A549 (cell line): Measurements from ENCODE around the gene SASH1. TPM values are rescaled to one million over a fixed set of nuclear protein-coding genes. Genes with fewer than 3 reads are reported as not detected.

Experiments
- ATAC-seq, 2 experiments: fragments of 200-7000 bp in 1 of 2; fragments of >200 bp in 1 of 2; cut with Nextera tagmentation in 1 of 2; cut with Tn5 transposase in 1 of 2; 3 replicates each; pipeline versions ENCODE4 v1.8.0 to v1.9.1; 2018 to 2020; ENCODE audit warnings: mild to moderate bottlenecking in 1 of 2, moderate library complexity in 1 of 2
- CTCF ChIA-PET: fragments of 300-600 bp; sonication (Branson Sonifier 250); formaldehyde crosslinking; extraction: SDS; loops from one replicate; lab custom pipeline; 2021; ENCODE audit warnings: antibody characterized with exemption, inconsistent platforms; lab: Yijun Ruan, JAX
- POLR2A ChIA-PET: fragments of 350-600 bp; formaldehyde crosslinking; extraction: SDS; loops from one replicate; lab custom pipeline; 2021; ENCODE audit warnings: antibody characterized with exemption, inconsistent platforms; lab: Yijun Ruan, JAX
- DNase-seq, 2 experiments: peaks; one replicate each; pipeline versions ENCODE4 v3.0.0 to v3.0.0-alpha.2; 2011 to 2016; ENCODE audit warnings: low read depth in 1 of 2, low spot score in 1 of 2
- FAIRE-seq: peaks from 2 replicates; lab custom pipeline; 2011; peaks lifted over from hg19 to GRCh38; lab: Jason Lieb, UNC
- H3K27ac ChIP-seq, 2 experiments: fragments of >200 bp; sonication (Bioruptor Twin); formaldehyde crosslinking; 3 replicates each; pipeline ENCODE4 v1.5.1; 2016 to 2017
- H3K4me1 ChIP-seq: fragments of >200 bp; sonication (Bioruptor Twin); formaldehyde crosslinking; 3 replicates; pipeline ENCODE4 v1.6.1; 2016
- H3K4me2 ChIP-seq: fragments of >200 bp; sonication (Bioruptor Twin); formaldehyde crosslinking; 3 replicates; pipeline ENCODE4 v1.6.1; 2016
- H3K4me3 ChIP-seq: fragments of >200 bp; sonication (Bioruptor Twin); formaldehyde crosslinking; 3 replicates; pipeline ENCODE4 v1.5.1; 2016
- H3K9me3 ChIP-seq: fragments of >200 bp; sonication (Bioruptor Twin); formaldehyde crosslinking; 3 replicates; pipeline ENCODE4 v1.6.1; 2016
- CBX2 ChIP-seq: fragments of 200-600 bp; sonication (generic); IDR thresholded peaks from 2 replicates; pipeline ENCODE4 v1.6.1; 2016; ENCODE audit warnings: low read depth, mild to moderate bottlenecking, borderline replicate concordance
- CBX8 ChIP-seq: fragments of 200-600 bp; sonication (generic); IDR thresholded peaks from 2 replicates; pipeline ENCODE4 v1.6.1; 2016
- CHD2 ChIP-seq: fragments of 150-350 bp; IDR thresholded peaks from 2 replicates; pipeline ENCODE4 v1.6.1; 2014; ENCODE audit warnings: low read length; ENCODE audit not compliant: partially characterized antibody
- EP300 ChIP-seq, 2 experiments: fragments of >200 bp; sonication (Bioruptor Twin); formaldehyde crosslinking; IDR thresholded peaks; 2 replicates in 1 of 2; 3 replicates in 1 of 2; pipeline ENCODE4 v1.6.1; 2016 to 2017
- FOSL2 ChIP-seq, 2 experiments: fragments of 450-650 bp in 1 of 2; fragments of >200 bp in 1 of 2; sonication (Bioruptor Twin) in 1 of 2; formaldehyde crosslinking; IDR thresholded peaks; 2 replicates each; pipeline versions ENCODE4 v1.5.0 to v1.6.1; 2016 to 2020; ENCODE audit warnings: mild to moderate bottlenecking in 1 of 2, moderate library complexity in 1 of 2
- HEYL ChIP-seq: fragments of 250-450 bp; sonication (Bioruptor Pico); IDR thresholded peaks from 2 replicates; pipeline ENCODE4 v1.8.0; 2021; ENCODE audit warnings: mild to moderate bottlenecking, moderate library complexity
- HOXB13 ChIP-seq: fragments of 250-450 bp; sonication (Bioruptor Pico); IDR thresholded peaks from 2 replicates; pipeline ENCODE4 v1.5.0; 2020; ENCODE audit warnings: low read depth, mild to moderate bottlenecking, moderate library complexity
- KDM1A ChIP-seq: fragments of 200-600 bp; sonication (generic); IDR thresholded peaks from 2 replicates; pipeline ENCODE4 v1.6.1; 2016; ENCODE audit warnings: low read depth, mild to moderate bottlenecking
- MYC ChIP-seq: IDR thresholded peaks from 2 replicates; pipeline ENCODE4 v1.6.1; 2012; ENCODE audit warnings: mild to moderate bottlenecking, inconsistent platforms, low read length, improper control_type of control experiment, borderline replicate concordance
- NPAS2 ChIP-seq: fragments of 250-450 bp; sonication (Bioruptor Pico); IDR thresholded peaks from 2 replicates; pipeline ENCODE4 v1.8.0; 2022; ENCODE audit warnings: mild to moderate bottlenecking, moderate library complexity, borderline replicate concordance
- NR3C1 ChIP-seq: fragments of >200 bp; sonication (Bioruptor Twin); formaldehyde crosslinking; IDR thresholded peaks from 3 replicates; pipeline ENCODE4 v1.6.1; 2017
- POLR2AphosphoS2 ChIP-seq: conservative IDR thresholded peaks from 2 replicates; pipeline ENCODE4 v1.6.1; 2012; ENCODE audit warnings: low read length, improper control_type of control experiment, inconsistent platforms
- RNF2 ChIP-seq: fragments of 200-600 bp; sonication (generic); IDR thresholded peaks from 2 replicates; pipeline ENCODE4 v1.6.1; 2016; ENCODE audit warnings: low read depth, mild to moderate bottlenecking, antibody characterized with exemption, moderate library complexity, borderline replicate concordance
- SMC3 ChIP-seq: fragments of >200 bp; sonication (Bioruptor Twin); formaldehyde crosslinking; IDR thresholded peaks from 3 replicates; pipeline ENCODE4 v1.6.1; 2018; ENCODE audit warnings: inconsistent platforms
- SREBF2 ChIP-seq: fragments of 450-650 bp; IDR thresholded peaks from 2 replicates; pipeline ENCODE4 v1.6.1; 2014; ENCODE audit warnings: mild to moderate bottlenecking, moderate library complexity
- TP53 ChIP-seq: fragments of 250-450 bp; sonication (Bioruptor Pico); IDR thresholded peaks from 2 replicates; pipeline ENCODE4 v1.5.0; 2021; ENCODE audit warnings: mild to moderate bottlenecking, moderate library complexity
- WGBS: methylation state at CpG from one replicate; pipeline ENCODE4 v1.1.6; 2017; ENCODE audit errors: missing lambda C conversion rate; 5-methylcytosine and 5-hydroxymethylcytosine counted together
- polyA plus RNA-seq, 4 experiments: library from polyadenylated mRNA; depleted of rRNA in 3 of 4; stranded (reverse); fragments of >200 nt; fragmentation: RNase III in 1 of 4; extraction: RNeasy Plus Mini Kit Qiagen cat#74134 plus additional on column Dnase treatment in 1 of 4; gene quantifications; 2 replicates in 3 of 4; 3 replicates in 1 of 4; pipeline ENCODE4 v1.2.3, GENCODE V29; 2011 to 2017
- TF ChIP-seq, protein P1 (sequence below): fragments of >200 bp; sonication (Bioruptor Twin); formaldehyde crosslinking; IDR thresholded peaks from 2 replicates; pipeline ENCODE4 v1.6.1; 2016
- TF ChIP-seq, protein P2 (sequence below): IDR thresholded peaks from 2 replicates; pipeline ENCODE4 v1.6.1; 2012; ENCODE audit warnings: low read depth, borderline replicate concordance
- TF ChIP-seq, protein P3 (sequence below): fragments of >200 bp; sonication (Bioruptor Twin); formaldehyde crosslinking; IDR thresholded peaks from 3 replicates; pipeline ENCODE4 v1.6.1; 2016
- TF ChIP-seq, protein P4 (sequence below): IDR thresholded peaks from 2 replicates; pipeline ENCODE4 v1.6.1; 2012
- TF ChIP-seq, protein P5 (sequence below): fragments of 200-600 bp; sonication (generic); IDR thresholded peaks from 2 replicates; pipeline ENCODE4 v1.6.1; 2016; ENCODE audit warnings: antibody characterized with exemption, mild to moderate bottlenecking, moderate library complexity

Gene SASH1
- polyA plus RNA-seq, 2 of the 4 experiments (the other 2 are of a cell fraction), result 2.5 to 3.0 TPM

DNA sequence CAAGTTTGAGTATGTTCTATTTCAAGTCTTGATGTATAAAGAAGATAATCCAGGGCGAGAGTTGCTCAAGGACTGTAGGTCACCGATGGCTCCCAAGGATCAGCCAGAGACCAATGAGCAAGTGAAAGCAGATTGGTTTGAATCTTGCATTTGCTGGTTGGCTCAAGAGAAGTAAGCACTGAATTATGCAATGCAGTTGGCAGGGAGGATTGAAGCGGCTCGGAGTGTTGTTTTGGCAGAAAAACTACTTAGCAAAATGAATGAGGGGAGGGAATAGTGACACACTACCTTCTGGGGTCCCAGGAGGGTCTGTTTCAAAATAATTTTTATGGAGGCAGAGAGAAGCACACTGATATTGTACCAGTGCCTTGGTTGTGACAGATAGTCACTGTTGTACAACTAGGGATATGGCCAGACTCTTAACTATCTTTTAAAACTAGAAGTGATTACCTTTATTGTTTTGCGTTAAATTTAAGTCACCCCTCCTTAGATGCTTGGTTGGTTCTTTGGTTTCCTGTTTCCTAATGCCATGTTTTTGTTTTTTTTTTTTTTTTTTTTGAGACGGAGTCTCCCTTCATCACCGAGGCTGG, 15.7 kb downstream of the SASH1 start:
- no peak for FAIRE-seq
- no peak for ATAC-seq
- WGBS, result 80% methylated on average over 6 of the region's 7 CpGs

DNA sequence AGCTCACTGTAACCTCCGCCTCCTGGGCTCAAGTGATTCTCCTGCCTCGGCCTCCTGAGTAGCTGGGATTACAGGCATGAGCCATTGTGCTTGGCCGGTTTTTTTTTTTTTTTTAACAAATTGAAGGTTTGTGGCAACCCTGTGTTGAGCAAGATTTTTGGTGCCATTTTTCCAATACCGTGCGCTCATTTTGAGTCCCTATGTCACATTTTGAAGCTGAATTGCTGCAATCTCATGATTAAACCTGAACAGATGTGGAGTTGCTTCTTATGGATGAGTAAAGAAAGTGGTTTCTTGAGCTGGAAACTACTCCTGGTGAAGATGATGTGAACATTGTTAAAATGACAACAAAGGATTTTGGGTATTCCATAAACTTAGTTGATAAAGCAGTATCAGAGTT, 16.6 kb downstream of the SASH1 start:
- POLR2A ChIA-PET, result no interaction called here
- no peak for FAIRE-seq

More for the DNA sequence above, 15.7 kb downstream of the SASH1 start:
- H3K4me3 ChIP-seq, result no peak overlapping the region
- no peak for TF ChIP-seq SREBF2
- no peak for TF ChIP-seq HEYL (CRISPR knock-in tag)
- no peak for TF ChIP-seq HOXB13 (CRISPR knock-in tag)
- TF ChIP-seq FOSL2 (IDR thresholded peaks at IDR 0.05), result no peak
- no peak for TF ChIP-seq FOSL2 (CRISPR knock-in tag; IDR thresholded peaks at IDR 0.05)
- TF ChIP-seq MYC, result no peak
- TF ChIP-seq, protein P1, sequence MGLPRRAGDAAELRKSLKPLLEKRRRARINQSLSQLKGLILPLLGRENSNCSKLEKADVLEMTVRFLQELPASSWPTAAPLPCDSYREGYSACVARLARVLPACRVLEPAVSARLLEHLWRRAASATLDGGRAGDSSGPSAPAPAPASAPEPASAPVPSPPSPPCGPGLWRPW, result no peak
- TF ChIP-seq, protein P2, sequence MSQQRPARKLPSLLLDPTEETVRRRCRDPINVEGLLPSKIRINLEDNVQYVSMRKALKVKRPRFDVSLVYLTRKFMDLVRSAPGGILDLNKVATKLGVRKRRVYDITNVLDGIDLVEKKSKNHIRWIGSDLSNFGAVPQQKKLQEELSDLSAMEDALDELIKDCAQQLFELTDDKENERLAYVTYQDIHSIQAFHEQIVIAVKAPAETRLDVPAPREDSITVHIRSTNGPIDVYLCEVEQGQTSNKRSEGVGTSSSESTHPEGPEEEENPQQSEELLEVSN, result no peak
- TF ChIP-seq, protein P3, sequence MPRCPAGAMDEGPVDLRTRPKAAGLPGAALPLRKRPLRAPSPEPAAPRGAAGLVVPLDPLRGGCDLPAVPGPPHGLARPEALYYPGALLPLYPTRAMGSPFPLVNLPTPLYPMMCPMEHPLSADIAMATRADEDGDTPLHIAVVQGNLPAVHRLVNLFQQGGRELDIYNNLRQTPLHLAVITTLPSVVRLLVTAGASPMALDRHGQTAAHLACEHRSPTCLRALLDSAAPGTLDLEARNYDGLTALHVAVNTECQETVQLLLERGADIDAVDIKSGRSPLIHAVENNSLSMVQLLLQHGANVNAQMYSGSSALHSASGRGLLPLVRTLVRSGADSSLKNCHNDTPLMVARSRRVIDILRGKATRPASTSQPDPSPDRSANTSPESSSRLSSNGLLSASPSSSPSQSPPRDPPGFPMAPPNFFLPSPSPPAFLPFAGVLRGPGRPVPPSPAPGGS, result no peak
- no peak for TF ChIP-seq CHD2
- TF ChIP-seq NR3C1, result no peak
- no peak for TF ChIP-seq CBX8
- H3K9me3 ChIP-seq, result no peaks in the 10 kb centered on the region
- POLR2A ChIA-PET, result no interaction called here
- no peak overlapping the region for H3K4me2 ChIP-seq
- H3K4me1 ChIP-seq, result no peaks in the 10 kb centered on the region
- no peak for DNase-seq
- no peak overlapping the region for H3K27ac ChIP-seq
- CTCF ChIA-PET, result no interaction called here

More for the DNA sequence above, 16.6 kb downstream of the SASH1 start:
- no peaks in the 10 kb centered on the region for H3K9me3 ChIP-seq
- no peaks in the 10 kb centered on the region for H3K4me1 ChIP-seq
- H3K27ac ChIP-seq, result no peak overlapping the region
- TF ChIP-seq HOXB13 (CRISPR knock-in tag) (no peak), EP300 (IDR thresholded peaks at IDR 0.05) (no peak), CHD2 (no peak), CBX2 (no peak), SMC3 (no peak), TP53 (CRISPR knock-in tag) (no peak), RNF2 (no peak), POLR2AphosphoS2 (no peak), SREBF2 (no peak), NR3C1 (no peak), KDM1A (no peak), NPAS2 (CRISPR knock-in tag) (no peak)
- TF ChIP-seq, protein P2, result no peak
- TF ChIP-seq, protein P4, sequence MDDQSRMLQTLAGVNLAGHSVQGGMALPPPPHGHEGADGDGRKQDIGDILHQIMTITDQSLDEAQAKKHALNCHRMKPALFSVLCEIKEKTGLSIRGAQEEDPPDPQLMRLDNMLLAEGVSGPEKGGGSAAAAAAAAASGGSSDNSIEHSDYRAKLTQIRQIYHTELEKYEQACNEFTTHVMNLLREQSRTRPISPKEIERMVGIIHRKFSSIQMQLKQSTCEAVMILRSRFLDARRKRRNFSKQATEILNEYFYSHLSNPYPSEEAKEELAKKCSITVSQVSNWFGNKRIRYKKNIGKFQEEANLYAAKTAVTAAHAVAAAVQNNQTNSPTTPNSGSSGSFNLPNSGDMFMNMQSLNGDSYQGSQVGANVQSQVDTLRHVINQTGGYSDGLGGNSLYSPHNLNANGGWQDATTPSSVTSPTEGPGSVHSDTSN, result no peak
- TF ChIP-seq, protein P5, sequence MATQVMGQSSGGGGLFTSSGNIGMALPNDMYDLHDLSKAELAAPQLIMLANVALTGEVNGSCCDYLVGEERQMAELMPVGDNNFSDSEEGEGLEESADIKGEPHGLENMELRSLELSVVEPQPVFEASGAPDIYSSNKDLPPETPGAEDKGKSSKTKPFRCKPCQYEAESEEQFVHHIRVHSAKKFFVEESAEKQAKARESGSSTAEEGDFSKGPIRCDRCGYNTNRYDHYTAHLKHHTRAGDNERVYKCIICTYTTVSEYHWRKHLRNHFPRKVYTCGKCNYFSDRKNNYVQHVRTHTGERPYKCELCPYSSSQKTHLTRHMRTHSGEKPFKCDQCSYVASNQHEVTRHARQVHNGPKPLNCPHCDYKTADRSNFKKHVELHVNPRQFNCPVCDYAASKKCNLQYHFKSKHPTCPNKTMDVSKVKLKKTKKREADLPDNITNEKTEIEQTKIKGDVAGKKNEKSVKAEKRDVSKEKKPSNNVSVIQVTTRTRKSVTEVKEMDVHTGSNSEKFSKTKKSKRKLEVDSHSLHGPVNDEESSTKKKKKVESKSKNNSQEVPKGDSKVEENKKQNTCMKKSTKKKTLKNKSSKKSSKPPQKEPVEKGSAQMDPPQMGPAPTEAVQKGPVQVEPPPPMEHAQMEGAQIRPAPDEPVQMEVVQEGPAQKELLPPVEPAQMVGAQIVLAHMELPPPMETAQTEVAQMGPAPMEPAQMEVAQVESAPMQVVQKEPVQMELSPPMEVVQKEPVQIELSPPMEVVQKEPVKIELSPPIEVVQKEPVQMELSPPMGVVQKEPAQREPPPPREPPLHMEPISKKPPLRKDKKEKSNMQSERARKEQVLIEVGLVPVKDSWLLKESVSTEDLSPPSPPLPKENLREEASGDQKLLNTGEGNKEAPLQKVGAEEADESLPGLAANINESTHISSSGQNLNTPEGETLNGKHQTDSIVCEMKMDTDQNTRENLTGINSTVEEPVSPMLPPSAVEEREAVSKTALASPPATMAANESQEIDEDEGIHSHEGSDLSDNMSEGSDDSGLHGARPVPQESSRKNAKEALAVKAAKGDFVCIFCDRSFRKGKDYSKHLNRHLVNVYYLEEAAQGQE, result no peak
- TF ChIP-seq, protein P1, result no peak
- ATAC-seq, result no peak
- 95% methylated on average over 5 of the region's 5 CpGs for WGBS
- no peak overlapping the region for H3K4me2 ChIP-seq
- CTCF ChIA-PET, result no interaction called here
- no peak overlapping the region for H3K4me3 ChIP-seq
- DNase-seq, result no peak
